SK-N-SH (cell line): Measurements from ENCODE around the gene DNAH14. TPM values are rescaled to one million over a fixed set of nuclear protein-coding genes. Genes with fewer than 3 reads are reported as not detected.

Experiments used
- CTCF ChIA-PET: fragments of 300-600, 350-600 bp; formaldehyde crosslinking; extraction: SDS; loops from one replicate; lab custom pipeline; 2021; lab: Yijun Ruan, JAX
- POLR2A ChIA-PET: fragments of 350-600 bp; sonication (Branson Sonifier 250); formaldehyde crosslinking; extraction: SDS; loops from one replicate; lab custom pipeline; 2020; ENCODE audit warnings: antibody characterized with exemption, inconsistent platforms; lab: Yijun Ruan, JAX
- DNase-seq: peaks from one replicate; pipeline ENCODE4 v3.0.0; 2012
- H2AFZ ChIP-seq: fragments of 200-600 bp; sonication (generic); 2 replicates; pipeline ENCODE4 v1.8.1; 2016; ENCODE audit warnings: antibody characterized with exemption, mild to moderate bottlenecking, low read depth
- H3F3A ChIP-seq: fragments of 200-600 bp; sonication (generic); replicated peaks from 2 replicates; pipeline ENCODE3; 2016; ENCODE audit warnings: antibody characterized with exemption, mild to moderate bottlenecking; ENCODE audit not compliant: insufficient read depth
- H3K27ac ChIP-seq, 2 experiments: fragments of 200-500 bp in 1 of 2; fragments of 200-600 bp in 1 of 2; sonication (Bioruptor generic) in 1 of 2; sonication (generic), shearing (Covaris generic) in 1 of 2; 2 replicates each; pipeline versions ENCODE4 v1.5.1 to v1.6.1; 2014 to 2016; ENCODE audit warnings: low read depth in 2 of 2, inconsistent platforms in 1 of 2, low read length in 1 of 2, mild to moderate bottlenecking in 1 of 2, mixed read lengths in 1 of 2
- H3K27me3 ChIP-seq: fragments of 200-600 bp; sonication (generic), shearing (Covaris generic); 2 replicates; pipeline ENCODE4 v1.6.1; 2016; ENCODE audit warnings: mixed run types; ENCODE audit not compliant: insufficient read depth
- H3K36me3 ChIP-seq, 2 experiments: fragments of 200-500 bp in 1 of 2; fragments of 200-600 bp in 1 of 2; sonication (Bioruptor generic) in 1 of 2; sonication (generic) in 1 of 2; replicated peaks in 1 of 2; 2 replicates each; pipeline versions ENCODE3 to v1.5.1; 2014 to 2016; ENCODE audit warnings: low read length in 1 of 2, mild to moderate bottlenecking in 1 of 2; ENCODE audit not compliant: insufficient read depth in 2 of 2, control insufficient read depth in 1 of 2
- H3K4me1 ChIP-seq, 2 experiments: fragments of 200-500 bp in 1 of 2; fragments of 200-600 bp in 1 of 2; sonication (Bioruptor generic) in 1 of 2; sonication (generic), shearing (Covaris generic) in 1 of 2; 2 replicates each; pipeline versions ENCODE4 v1.5.1 to v1.6.1; 2014 to 2016; ENCODE audit warnings: low read depth in 1 of 2, low read length in 1 of 2, mixed run types in 1 of 2; ENCODE audit not compliant: insufficient read depth in 2 of 2, control insufficient read depth in 1 of 2
- H3K4me2 ChIP-seq: fragments of 200-600 bp; sonication (generic), shearing (Covaris generic); 2 replicates; pipeline ENCODE4 v1.6.1; 2017; ENCODE audit warnings: mixed run types
- H3K4me3 ChIP-seq, 2 experiments: fragments of 200-500 bp in 1 of 2; fragments of 200-600 bp in 1 of 2; sonication (Bioruptor generic) in 1 of 2; sonication (generic), shearing (Covaris generic) in 1 of 2; 2 replicates each; pipeline versions ENCODE4 v1.5.1 to v1.8.1; 2014 to 2016; ENCODE audit warnings: low read depth in 2 of 2, inconsistent platforms in 1 of 2, low read length in 1 of 2, mild to moderate bottlenecking in 1 of 2, mixed read lengths in 1 of 2, moderate library complexity in 1 of 2
- H3K79me2 ChIP-seq: fragments of 200-600 bp; sonication (generic); 2 replicates; pipeline ENCODE4 v1.8.1; 2017; ENCODE audit warnings: mild to moderate bottlenecking; ENCODE audit not compliant: insufficient read depth
- H3K9ac ChIP-seq: fragments of 200-600 bp; sonication (generic); 2 replicates; pipeline ENCODE4 v1.6.1; 2017; ENCODE audit warnings: mixed run types
- H3K9me2 ChIP-seq: fragments of 200-600 bp; sonication (generic); 2 replicates; pipeline ENCODE4 v1.6.1; 2017; ENCODE audit warnings: mixed run types
- H3K9me3 ChIP-seq: fragments of 200-600 bp; sonication (generic); 2 replicates; pipeline ENCODE4 v1.6.1; 2017; ENCODE audit warnings: mixed run types, mild to moderate bottlenecking, moderate library complexity
- H4K20me1 ChIP-seq: fragments of 200-600 bp; sonication (generic); 2 replicates; pipeline ENCODE4 v1.6.1; 2017; ENCODE audit warnings: mild to moderate bottlenecking, mixed run types; ENCODE audit not compliant: insufficient read depth
- CHD2 ChIP-seq: fragments of 150-350 bp; IDR thresholded peaks from 2 replicates; pipeline ENCODE4 v1.6.1; 2018; ENCODE audit warnings: low read length; ENCODE audit not compliant: partially characterized antibody
- FOXJ3 ChIP-seq: sonication (generic); formaldehyde crosslinking; IDR thresholded peaks from 2 replicates; pipeline ENCODE4 v1.5.1; 2020; ENCODE audit warnings: mild to moderate bottlenecking, missing genetic modification reagents
- FOXM1 ChIP-seq: IDR thresholded peaks from 2 replicates; pipeline ENCODE4 v1.4.0; 2012; ENCODE audit warnings: low read depth, mild to moderate bottlenecking
- GABPA ChIP-seq: IDR thresholded peaks from 2 replicates; pipeline ENCODE4 v1.4.0; 2012; ENCODE audit warnings: low read depth, mild to moderate bottlenecking
- GATA2 ChIP-seq: sonication (generic); formaldehyde crosslinking; IDR thresholded peaks from 2 replicates; pipeline ENCODE4 v1.5.0; 2020; ENCODE audit warnings: mild to moderate bottlenecking, missing genetic modification reagents
- MEF2A ChIP-seq: IDR thresholded peaks from 2 replicates; pipeline ENCODE4 v1.4.0; 2012; ENCODE audit warnings: low read depth, borderline replicate concordance
- NFIC ChIP-seq: IDR thresholded peaks from 2 replicates; pipeline ENCODE4 v1.4.0; 2012; ENCODE audit warnings: borderline replicate concordance
- POLR2AphosphoS5 ChIP-seq: IDR thresholded peaks from 2 replicates; pipeline ENCODE4 v1.6.1; 2012; ENCODE audit warnings: low read depth, low read length
- RAD21 ChIP-seq: IDR thresholded peaks from 2 replicates; pipeline ENCODE4 v1.6.1; 2012; ENCODE audit warnings: mild to moderate bottlenecking, low read length
- RCOR1 ChIP-seq: fragments of 150-350 bp; IDR thresholded peaks from 2 replicates; pipeline ENCODE4 v1.6.1; 2017; ENCODE audit warnings: antibody characterized with exemption, low read length
- RXRA ChIP-seq: IDR thresholded peaks from 2 replicates; pipeline ENCODE4 v1.4.0; 2012; ENCODE audit warnings: low read depth, mild to moderate bottlenecking, borderline replicate concordance
- SIN3A ChIP-seq: IDR thresholded peaks from 2 replicates; pipeline ENCODE4 v1.6.1; 2012; ENCODE audit warnings: low read depth, mild to moderate bottlenecking, low read length, moderate library complexity, borderline replicate concordance
- TCF12 ChIP-seq: IDR thresholded peaks from 2 replicates; pipeline ENCODE4 v1.4.0; 2012
- TEAD4 ChIP-seq: IDR thresholded peaks from 2 replicates; pipeline ENCODE4 v1.4.0; 2012; ENCODE audit warnings: mild to moderate bottlenecking, borderline replicate concordance; ENCODE audit not compliant: insufficient read depth
- YY1 ChIP-seq: IDR thresholded peaks from 2 replicates; pipeline ENCODE4 v1.4.0; 2012; ENCODE audit warnings: low read depth, mild to moderate bottlenecking
- polyA plus RNA-seq, 3 experiments: library from polyadenylated mRNA; depleted of rRNA; stranded (reverse); fragments of >200 nt; gene quantifications; 2 replicates each; pipeline ENCODE4 v1.2.3, GENCODE V29; 2012
- TF ChIP-seq, protein P1 (sequence below): IDR thresholded peaks from 2 replicates; pipeline ENCODE4 v1.6.1; 2012; ENCODE audit warnings: mild to moderate bottlenecking, low read depth, low read length, moderate library complexity
- TF ChIP-seq, protein P2 (sequence below): fragments of 150-350 bp; IDR thresholded peaks from 2 replicates; pipeline ENCODE4 v1.6.1; 2017; ENCODE audit warnings: antibody characterized with exemption, low read length, low read depth, borderline replicate concordance
- TF ChIP-seq, protein P3 (sequence below): IDR thresholded peaks from 2 replicates; pipeline ENCODE4; 2012
- TF ChIP-seq, protein P4 (sequence below): fragments of 200-600 bp; sonication (generic); IDR thresholded peaks from 2 replicates; pipeline ENCODE4 v1.6.1; 2017; ENCODE audit warnings: antibody characterized with exemption, mild to moderate bottlenecking, moderate library complexity
- TF ChIP-seq, protein P5 (sequence below): fragments of 150-350 bp; IDR thresholded peaks from 2 replicates; pipeline ENCODE4 v1.6.1; 2016; ENCODE audit warnings: mild to moderate bottlenecking, low read depth, low read length

DNAH14 gene
- polyA plus RNA-seq, 1 of the 3 experiments (the other 2 are of a cell fraction) = 8.0 TPM

DNA sequence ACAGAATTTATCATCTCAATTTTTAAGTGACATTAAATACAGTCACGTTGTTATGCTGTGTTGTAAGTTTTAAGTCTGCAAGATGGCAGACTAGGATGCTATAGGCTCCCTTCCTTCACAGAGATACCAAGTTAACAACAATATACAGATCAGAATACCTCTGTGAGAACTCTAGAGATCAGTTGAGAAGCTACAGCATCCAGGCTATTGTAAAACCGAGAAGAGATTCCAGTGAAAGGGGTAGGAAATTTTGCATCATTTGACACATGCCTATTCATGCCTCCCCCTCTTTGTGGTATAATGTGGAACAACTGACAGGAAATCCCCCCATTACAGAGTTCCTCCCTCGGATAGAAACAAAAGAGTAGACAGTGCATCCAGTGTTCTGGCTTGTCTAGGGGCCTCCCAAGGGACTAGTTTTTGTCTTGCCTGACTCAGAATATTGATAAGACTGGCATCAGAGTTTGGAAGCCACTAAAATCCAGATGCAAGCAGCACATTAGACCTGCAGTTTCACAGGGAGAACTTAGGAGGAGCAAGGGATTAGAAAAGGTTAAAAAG, 417.7 kb downstream of the DNAH14 start (continued):
- TF ChIP-seq, protein P1, sequence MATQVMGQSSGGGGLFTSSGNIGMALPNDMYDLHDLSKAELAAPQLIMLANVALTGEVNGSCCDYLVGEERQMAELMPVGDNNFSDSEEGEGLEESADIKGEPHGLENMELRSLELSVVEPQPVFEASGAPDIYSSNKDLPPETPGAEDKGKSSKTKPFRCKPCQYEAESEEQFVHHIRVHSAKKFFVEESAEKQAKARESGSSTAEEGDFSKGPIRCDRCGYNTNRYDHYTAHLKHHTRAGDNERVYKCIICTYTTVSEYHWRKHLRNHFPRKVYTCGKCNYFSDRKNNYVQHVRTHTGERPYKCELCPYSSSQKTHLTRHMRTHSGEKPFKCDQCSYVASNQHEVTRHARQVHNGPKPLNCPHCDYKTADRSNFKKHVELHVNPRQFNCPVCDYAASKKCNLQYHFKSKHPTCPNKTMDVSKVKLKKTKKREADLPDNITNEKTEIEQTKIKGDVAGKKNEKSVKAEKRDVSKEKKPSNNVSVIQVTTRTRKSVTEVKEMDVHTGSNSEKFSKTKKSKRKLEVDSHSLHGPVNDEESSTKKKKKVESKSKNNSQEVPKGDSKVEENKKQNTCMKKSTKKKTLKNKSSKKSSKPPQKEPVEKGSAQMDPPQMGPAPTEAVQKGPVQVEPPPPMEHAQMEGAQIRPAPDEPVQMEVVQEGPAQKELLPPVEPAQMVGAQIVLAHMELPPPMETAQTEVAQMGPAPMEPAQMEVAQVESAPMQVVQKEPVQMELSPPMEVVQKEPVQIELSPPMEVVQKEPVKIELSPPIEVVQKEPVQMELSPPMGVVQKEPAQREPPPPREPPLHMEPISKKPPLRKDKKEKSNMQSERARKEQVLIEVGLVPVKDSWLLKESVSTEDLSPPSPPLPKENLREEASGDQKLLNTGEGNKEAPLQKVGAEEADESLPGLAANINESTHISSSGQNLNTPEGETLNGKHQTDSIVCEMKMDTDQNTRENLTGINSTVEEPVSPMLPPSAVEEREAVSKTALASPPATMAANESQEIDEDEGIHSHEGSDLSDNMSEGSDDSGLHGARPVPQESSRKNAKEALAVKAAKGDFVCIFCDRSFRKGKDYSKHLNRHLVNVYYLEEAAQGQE = no peak
- TF ChIP-seq, protein P2, sequence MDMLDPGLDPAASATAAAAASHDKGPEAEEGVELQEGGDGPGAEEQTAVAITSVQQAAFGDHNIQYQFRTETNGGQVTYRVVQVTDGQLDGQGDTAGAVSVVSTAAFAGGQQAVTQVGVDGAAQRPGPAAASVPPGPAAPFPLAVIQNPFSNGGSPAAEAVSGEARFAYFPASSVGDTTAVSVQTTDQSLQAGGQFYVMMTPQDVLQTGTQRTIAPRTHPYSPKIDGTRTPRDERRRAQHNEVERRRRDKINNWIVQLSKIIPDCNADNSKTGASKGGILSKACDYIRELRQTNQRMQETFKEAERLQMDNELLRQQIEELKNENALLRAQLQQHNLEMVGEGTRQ = no peak
- no peak for TF ChIP-seq GATA2

DNA sequence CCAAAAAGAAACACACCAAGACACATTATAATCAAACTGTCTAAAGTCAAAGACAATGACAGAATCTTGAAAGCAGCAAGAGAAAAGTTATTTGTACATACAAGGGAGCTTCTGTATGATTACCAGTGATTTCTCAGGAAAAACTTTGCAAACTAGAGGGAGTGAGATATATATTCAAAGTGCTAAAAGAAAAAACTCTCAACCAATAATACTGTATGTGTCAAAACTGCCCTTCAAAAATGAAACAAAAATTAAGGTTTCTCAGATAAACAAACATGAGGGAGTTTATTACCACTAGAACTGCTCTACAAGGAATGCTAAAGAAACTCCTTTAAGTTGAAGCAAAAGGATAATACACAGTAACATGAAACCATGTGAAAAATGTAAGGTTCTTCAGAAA, 418.9 kb downstream of the DNAH14 start:
- ChIA-PET POLR2A (no interaction called here), CTCF (no interaction called here)
- Histone ChIP-seq H4K20me1 (no peaks in the 10 kb centered on the region), H3K4me2 (no peak overlapping the region), H3K4me1 (peaks cover 0 to 8% of the 10 kb centered on the region in 2 experiments; a peak in 2 of 4 replicates), H3K79me2 (no peaks in the 10 kb centered on the region), H3K9me2 (no peaks in the 10 kb centered on the region), H2AFZ (no peak overlapping the region), H3K36me3 (no peaks in the 10 kb centered on the region)
- no peak for DNase-seq
- TF ChIP-seq POLR2AphosphoS5 = no peak
- TF ChIP-seq TCF12 = no peak
- no peak for TF ChIP-seq FOXM1
- TF ChIP-seq GATA2 = no peak
- TF ChIP-seq MEF2A = no peak
- TF ChIP-seq, protein P3, sequence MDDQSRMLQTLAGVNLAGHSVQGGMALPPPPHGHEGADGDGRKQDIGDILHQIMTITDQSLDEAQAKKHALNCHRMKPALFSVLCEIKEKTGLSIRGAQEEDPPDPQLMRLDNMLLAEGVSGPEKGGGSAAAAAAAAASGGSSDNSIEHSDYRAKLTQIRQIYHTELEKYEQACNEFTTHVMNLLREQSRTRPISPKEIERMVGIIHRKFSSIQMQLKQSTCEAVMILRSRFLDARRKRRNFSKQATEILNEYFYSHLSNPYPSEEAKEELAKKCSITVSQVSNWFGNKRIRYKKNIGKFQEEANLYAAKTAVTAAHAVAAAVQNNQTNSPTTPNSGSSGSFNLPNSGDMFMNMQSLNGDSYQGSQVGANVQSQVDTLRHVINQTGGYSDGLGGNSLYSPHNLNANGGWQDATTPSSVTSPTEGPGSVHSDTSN = no peak
- no peak for TF ChIP-seq SIN3A
- no peak for TF ChIP-seq TEAD4
- TF ChIP-seq RXRA = no peak
- no peak for TF ChIP-seq RAD21
- TF ChIP-seq NFIC = no peak
- TF ChIP-seq GABPA = no peak
- TF ChIP-seq RCOR1 = no peak
- TF ChIP-seq, protein P2 = no peak
- TF ChIP-seq, protein P4, sequence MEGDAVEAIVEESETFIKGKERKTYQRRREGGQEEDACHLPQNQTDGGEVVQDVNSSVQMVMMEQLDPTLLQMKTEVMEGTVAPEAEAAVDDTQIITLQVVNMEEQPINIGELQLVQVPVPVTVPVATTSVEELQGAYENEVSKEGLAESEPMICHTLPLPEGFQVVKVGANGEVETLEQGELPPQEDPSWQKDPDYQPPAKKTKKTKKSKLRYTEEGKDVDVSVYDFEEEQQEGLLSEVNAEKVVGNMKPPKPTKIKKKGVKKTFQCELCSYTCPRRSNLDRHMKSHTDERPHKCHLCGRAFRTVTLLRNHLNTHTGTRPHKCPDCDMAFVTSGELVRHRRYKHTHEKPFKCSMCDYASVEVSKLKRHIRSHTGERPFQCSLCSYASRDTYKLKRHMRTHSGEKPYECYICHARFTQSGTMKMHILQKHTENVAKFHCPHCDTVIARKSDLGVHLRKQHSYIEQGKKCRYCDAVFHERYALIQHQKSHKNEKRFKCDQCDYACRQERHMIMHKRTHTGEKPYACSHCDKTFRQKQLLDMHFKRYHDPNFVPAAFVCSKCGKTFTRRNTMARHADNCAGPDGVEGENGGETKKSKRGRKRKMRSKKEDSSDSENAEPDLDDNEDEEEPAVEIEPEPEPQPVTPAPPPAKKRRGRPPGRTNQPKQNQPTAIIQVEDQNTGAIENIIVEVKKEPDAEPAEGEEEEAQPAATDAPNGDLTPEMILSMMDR = no peak
- TF ChIP-seq, protein P5, sequence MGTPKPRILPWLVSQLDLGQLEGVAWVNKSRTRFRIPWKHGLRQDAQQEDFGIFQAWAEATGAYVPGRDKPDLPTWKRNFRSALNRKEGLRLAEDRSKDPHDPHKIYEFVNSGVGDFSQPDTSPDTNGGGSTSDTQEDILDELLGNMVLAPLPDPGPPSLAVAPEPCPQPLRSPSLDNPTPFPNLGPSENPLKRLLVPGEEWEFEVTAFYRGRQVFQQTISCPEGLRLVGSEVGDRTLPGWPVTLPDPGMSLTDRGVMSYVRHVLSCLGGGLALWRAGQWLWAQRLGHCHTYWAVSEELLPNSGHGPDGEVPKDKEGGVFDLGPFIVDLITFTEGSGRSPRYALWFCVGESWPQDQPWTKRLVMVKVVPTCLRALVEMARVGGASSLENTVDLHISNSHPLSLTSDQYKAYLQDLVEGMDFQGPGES = no peak
- TF ChIP-seq CHD2 = no peak
- TF ChIP-seq YY1 = no peak
- TF ChIP-seq FOXJ3 (CRISPR knock-in tag) = no peak
- TF ChIP-seq, all 33 proteins: peak for 0
- Histone ChIP-seq H3F3A (no peaks in the 10 kb centered on the region), H3K27ac (no peak overlapping the region), H3K4me3 (no peak overlapping the region), H3K9me3 (no peaks in the 10 kb centered on the region), H3K27me3 (no peaks in the 10 kb centered on the region), H3K9ac (no peak overlapping the region)
